Epithelial cell of prostate (primary cell): Measurements from ENCODE around the gene RASGRP3.
"Not testable (repeated sequence)": the region's sequence is repeated elsewhere in the genome, so short reads cannot be mapped to it uniquely, and the experiment has no call there.

Experiments
- DNase-seq: peaks from one replicate; pipeline ENCODE4 v3.0.0-alpha.2; 2011; ENCODE audit warnings: low read depth, low spot score
- H3K27ac ChIP-seq: fragments of 450-650 bp; 2 replicates; pipeline ENCODE4 v1.5.1; 2017; ENCODE audit warnings: mild to moderate bottlenecking

RASGRP3 gene

GRCh38 chr2:33476131-33476792, at the start of gene RASGRP3:
Gene RASGRP3 (plus strand): TSS chr2:33476649. CDS start chr2:33515137, 38,488 bp downstream.
- DNase-seq = peak; percentile 27
- H3K27ac ChIP-seq = peak within 1 kb of the TSS; percentile 83

GRCh38 chr2:33426666-33427231, 49.7 kb upstream of the RASGRP3 start:
- DNase-seq = no peak
- H3K27ac ChIP-seq = no peak overlapping the region

DNA sequence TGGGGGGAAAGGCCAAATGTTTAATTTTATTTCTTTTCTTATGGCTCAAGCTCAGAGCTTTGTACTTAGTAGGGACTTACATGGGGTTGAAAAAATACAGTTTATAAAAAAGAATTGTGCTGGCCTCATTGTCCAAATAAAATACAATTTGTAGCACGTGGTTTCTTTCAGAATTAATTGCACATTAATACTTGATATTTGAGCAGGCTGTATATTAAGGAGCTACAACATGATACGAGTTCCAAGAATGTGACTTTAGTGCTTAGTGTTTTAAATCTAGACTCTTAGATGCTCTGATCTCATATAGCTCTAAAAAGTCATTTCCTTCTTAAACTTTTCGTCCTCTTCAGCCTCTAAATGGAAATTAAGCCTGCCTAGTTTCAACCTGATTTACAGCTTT, 46.4 kb upstream of the RASGRP3 start:
- H3K27ac ChIP-seq = no peak overlapping the region

GRCh38 chr2:33430856-33431255, 45.6 kb upstream of the RASGRP3 start:
- DNase-seq = no peak
- no peak overlapping the region for H3K27ac ChIP-seq

More for the DNA sequence above, 46.4 kb upstream of the RASGRP3 start:
- no peak for DNase-seq

DNA sequence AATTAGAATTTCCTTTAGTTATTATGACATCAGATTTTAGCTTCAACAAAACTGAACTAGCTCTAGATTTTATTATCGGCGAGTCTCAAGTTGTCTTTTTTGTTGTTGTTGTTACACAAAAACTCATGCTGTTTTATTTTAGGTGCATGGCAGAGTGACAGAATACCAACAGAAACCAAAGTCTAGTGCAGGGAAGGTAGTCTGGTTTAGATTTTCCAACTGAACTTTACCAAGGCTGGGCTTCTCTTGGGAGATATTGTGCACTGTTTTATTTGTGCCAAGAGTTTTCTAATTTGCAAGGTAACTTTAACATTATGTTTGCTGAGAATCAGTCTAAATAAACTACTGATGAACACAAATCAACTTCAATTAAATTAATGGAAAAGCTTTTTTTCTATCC, 43.6 kb upstream of the RASGRP3 start:
- no peak overlapping the region for H3K27ac ChIP-seq
- DNase-seq = no peak

GRCh38 chr2:33433279-33434235, 42.9 kb upstream of the RASGRP3 start:
- no peak overlapping the region for H3K27ac ChIP-seq
- no peak for DNase-seq

GRCh38 chr2:33435518-33435917, 40.9 kb upstream of the RASGRP3 start:
- H3K27ac ChIP-seq = no peak overlapping the region
- DNase-seq = no peak

DNA sequence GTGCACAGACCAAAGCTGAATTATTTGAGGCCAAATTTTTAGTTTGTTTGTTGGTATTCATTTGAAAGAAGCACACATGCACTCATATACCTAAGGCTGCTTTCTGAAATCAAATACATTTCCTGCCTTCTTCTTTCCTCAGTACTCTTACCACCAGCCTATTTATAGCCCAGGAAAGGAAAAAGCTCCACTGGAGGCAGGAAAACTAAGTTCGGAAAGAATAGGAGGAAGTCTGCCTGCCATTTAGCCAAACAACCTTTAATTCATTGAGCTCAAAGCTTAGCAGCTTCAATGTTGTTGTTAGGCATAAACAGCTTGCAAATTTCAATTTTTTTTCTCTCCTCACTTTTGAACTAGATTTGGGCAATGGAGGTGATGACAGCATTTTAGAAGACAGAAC, 40.4 kb upstream of the RASGRP3 start:
- H3K27ac ChIP-seq = no peak overlapping the region

GRCh38 chr2:33437297-33437696, 39.2 kb upstream of the RASGRP3 start:
- H3K27ac ChIP-seq = no peak overlapping the region
- no peak for DNase-seq

More for the DNA sequence above, 40.4 kb upstream of the RASGRP3 start:
- no peak for DNase-seq

DNA sequence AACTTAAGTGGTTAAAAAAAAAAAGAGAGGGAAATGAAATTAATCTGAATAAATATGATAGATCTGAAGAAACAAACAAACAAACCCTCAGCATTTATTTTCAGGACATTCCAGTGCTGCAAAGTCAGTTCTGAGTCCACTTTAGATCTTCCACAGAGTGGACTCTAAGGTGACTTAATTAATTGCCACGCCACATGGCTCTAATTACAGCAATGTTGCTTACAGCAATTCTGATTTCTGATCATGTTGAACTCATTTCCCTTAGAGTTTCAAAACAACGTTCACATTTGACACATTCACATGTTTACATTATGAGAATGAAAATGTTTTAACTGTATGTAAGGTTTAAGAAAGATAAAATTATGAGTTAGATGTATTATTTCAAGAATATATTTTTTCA, 38.6 kb upstream of the RASGRP3 start:
- H3K27ac ChIP-seq = no peak overlapping the region
- DNase-seq = no peak

- DNase-seq = no peak
- no peak overlapping the region for H3K27ac ChIP-seq
Measured at GRCh38 chr2:33441235-33441810, 35.1 kb upstream of the RASGRP3 start.

DNA sequence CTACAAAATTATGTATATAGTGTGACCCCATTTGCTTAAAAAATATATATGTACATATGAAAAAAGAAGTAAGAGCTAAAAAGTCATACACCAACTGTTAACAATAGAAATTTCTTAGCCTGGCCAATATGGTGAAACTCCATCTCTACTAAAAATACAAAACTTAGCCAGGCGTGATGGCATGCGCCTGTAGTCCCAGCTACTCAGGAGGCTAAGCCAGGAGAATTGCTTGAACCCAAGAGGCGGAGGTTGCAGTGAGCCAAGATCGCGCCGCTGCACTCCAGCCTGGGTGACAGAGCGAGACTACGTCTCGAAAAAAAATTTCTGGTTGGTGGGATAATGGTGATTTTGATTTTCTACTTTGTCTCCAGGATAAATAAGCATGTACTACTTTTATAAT, 34.4 kb upstream of the RASGRP3 start:
- not testable (repeated sequence) for H3K27ac ChIP-seq, DNase-seq

DNA sequence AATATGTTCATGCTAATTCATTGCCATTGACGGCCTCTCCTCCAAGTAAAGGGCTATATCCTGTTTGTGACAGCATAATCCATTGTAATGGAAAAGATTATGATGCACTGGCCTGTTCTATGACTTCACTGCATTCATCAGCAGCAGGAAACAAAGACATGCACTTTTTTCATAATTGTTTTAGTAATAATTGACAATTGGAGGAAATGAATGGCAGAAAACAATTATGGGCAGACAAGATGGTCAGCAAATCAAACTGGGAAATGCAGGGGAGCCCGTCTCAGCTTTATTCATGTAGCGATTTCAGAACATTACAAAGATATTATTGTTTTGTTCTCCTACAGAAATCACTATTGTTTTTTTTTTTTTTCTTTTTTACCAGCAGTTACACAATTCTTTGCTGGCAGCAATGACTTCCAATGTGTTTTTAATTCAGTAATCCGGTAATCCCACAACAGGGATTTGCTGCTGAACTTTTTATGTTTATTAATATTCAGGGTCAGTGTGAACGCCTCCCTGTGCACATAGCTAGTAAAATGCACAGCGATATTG, 33.8 kb upstream of the RASGRP3 start:
- H3K27ac ChIP-seq = no peak overlapping the region
- DNase-seq = no peak

- H3K27ac ChIP-seq = no peak overlapping the region
- DNase-seq = no peak
Measured at GRCh38 chr2:33443274-33443829, 33.1 kb upstream of the RASGRP3 start.

DNA sequence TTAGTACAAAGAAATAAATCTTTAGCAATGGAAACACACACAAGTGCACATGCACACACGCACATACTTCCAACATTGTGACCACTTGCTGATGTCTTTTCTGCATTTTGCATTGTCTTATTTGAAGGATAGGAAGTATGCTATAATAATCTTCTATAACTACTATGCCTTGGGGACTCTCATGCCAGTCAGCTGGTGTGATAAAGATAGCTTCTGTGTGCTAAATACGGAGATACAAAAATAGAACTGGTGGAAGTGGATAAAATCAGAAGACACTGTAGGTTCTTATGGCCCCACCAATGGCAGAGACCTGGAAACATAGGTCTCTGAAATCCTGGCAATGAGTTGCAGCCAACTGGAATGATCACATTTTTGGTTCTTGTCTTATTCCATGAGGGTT, 31.5 kb upstream of the RASGRP3 start:
- no peak overlapping the region for H3K27ac ChIP-seq
- no peak for DNase-seq

DNA sequence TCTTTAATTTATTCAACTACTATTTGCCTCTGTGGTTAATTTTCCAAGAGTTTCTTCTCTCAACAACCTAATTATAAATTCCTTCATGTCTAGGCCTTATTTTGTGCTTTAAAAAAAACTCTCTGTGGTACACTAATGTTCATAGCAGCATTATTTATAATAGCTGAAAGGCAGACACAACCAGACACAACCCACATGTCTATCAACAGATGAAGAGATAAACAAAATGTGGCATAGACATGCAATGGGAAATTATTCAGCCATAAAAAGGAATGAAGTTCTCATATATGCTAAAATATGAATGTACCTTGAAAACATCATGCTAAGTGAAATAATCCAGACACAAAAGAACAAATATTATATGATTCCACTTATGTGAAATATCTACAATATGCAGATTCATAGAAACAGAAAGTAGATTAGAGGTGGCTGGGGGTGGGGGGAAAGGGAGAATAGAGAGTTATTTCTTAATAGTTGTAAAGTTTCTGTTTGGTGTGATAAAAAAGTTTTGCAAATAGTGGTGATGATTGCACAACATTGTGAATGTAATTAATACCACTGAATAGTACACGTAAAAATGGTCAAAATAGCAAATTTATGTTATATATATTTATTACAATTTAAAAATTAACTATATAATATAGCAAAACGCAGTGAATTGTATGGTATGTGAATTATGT, 28.1 kb upstream of the RASGRP3 start:
- DNase-seq = no peak
- no peak overlapping the region for H3K27ac ChIP-seq

- DNase-seq = no peak
- H3K27ac ChIP-seq = no peak overlapping the region
Measured at GRCh38 chr2:33451214-33451613, 25.2 kb upstream of the RASGRP3 start.

DNA sequence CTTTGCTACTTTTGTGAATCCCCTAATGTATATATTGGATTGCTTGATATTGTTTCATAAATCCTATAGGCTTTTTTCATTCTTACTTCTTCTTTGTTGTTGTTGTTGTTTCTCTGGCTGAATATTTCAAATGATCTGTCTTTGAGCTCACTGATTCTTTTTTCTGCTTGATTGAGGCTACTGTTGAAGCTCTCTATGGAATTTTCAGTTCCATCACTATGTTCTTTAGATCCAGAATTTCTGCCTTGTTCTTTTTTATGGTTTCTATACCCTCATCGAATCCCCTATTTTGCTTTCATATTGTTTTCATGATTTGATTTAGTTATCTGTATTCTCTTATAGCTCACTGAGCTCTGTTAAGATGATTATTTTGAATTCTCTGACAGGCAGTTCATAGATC, 24.6 kb upstream of the RASGRP3 start:
- no peak overlapping the region for H3K27ac ChIP-seq
- DNase-seq = no peak

- no peak overlapping the region for H3K27ac ChIP-seq
- no peak for DNase-seq
Measured at GRCh38 chr2:33452545-33452944, 23.9 kb upstream of the RASGRP3 start.
